Effector memory CD4-positive, alpha-beta T cell (primary cell): ENCODE data around the gene PPOX.

Source experiments
- DNase-seq, 3 donors: peaks; one replicate each; pipeline ENCODE4 v3.0.0-alpha.2; 2020
- H3K27ac ChIP-seq: 2 replicates; pipeline ENCODE4 v1.7.0; 2013; ENCODE audit warnings: mild to moderate bottlenecking, low read length, moderate library complexity; ENCODE audit not compliant: insufficient read depth, poor library complexity, severe bottlenecking
- H3K27me3 ChIP-seq: replicated peaks from 2 replicates; pipeline ENCODE4 v1.7.0; 2013; ENCODE audit warnings: mild to moderate bottlenecking, low read length; ENCODE audit not compliant: insufficient read depth, control insufficient read depth, poor library complexity, severe bottlenecking
- H3K36me3 ChIP-seq: 2 replicates; pipeline ENCODE4 v1.7.0; 2013; ENCODE audit warnings: mild to moderate bottlenecking, low read length, moderate library complexity; ENCODE audit not compliant: control insufficient read depth, insufficient read depth
- H3K4me1 ChIP-seq: 2 replicates; pipeline ENCODE4 v1.7.0; 2013; ENCODE audit warnings: low read length, mild to moderate bottlenecking; ENCODE audit not compliant: control insufficient read depth, insufficient read depth, poor library complexity, severe bottlenecking
- H3K4me3 ChIP-seq: 2 replicates; pipeline ENCODE4 v1.7.0; 2013; ENCODE audit warnings: low read length, low read depth, mild to moderate bottlenecking; ENCODE audit not compliant: insufficient read depth, poor library complexity, severe bottlenecking
- H3K9me3 ChIP-seq: 2 replicates; pipeline ENCODE4 v1.7.0; 2013; ENCODE audit warnings: mild to moderate bottlenecking, low read length, moderate library complexity; ENCODE audit not compliant: control insufficient read depth

Gene PPOX

DNA sequence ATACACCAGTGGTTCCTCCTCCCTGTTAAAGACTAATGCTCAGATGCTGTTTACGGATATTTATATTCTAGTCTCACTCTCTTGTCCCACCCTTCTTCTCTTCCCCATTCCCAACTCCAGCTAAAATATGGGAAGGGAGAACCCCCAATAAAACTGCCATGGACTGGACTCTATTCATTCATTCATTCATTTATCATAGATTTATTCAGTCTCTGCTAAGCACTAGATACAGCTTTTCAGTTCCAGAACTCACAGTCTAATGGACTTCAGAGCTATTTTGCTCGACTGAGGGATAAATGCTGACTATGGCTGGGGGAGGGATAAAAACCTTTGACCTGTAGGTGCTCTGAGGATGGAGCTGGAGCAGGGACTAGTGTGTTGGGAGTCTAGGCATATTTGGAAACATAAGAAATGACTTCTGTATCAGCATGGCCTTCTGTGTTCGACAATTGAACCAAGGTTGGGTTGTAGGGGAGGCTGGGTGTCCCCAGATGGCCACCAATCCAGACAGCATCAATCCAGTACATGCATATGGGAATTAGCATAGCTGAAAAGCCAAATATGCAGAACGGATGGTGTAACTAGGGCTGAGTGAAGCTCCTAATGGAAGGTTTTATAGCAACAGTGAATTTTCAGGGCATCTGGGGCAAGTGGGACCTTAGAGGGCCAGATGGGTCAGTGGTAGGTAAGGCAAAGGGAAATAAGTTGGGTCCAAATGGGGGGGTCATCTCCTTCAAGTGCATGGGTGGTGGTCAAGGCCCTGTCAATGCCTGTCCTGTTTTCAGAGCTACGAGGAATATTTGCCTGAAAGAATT, 53.1 kb downstream of the PPOX start:
- Histone ChIP-seq H3K36me3 (peaks cover 2% of the 10 kb centered on the region), H3K4me1 (peaks cover 3% of the 10 kb centered on the region), H3K27me3 (no peaks in the 10 kb centered on the region), H3K9me3 (no peaks in the 10 kb centered on the region), H3K4me3 (no peak overlapping the region), H3K27ac (no peak overlapping the region)
- no peak for DNase-seq

DNA sequence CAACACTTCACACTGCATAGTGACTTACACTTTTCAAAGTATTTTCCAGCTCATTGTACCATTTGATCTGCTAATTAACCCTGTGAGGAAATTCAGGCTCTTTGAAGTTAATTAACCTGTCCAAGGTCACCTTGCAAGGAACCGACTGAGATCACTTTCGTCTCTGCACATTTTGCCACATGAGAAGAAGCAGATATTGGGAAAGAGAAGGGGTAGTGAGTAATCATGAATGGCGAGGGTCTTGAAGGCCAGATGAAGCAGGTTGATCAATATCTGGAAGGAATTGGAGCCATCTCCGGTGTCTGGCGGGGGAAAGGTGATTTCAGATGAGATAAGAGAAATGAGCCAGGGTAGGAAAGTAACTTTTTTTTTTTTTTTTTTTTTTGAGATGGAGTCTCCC, 53.8 kb downstream of the PPOX start:
- Histone ChIP-seq H3K36me3 (no peaks in the 10 kb centered on the region), H3K27me3 (no peaks in the 10 kb centered on the region), H3K9me3 (no peaks in the 10 kb centered on the region), H3K4me3 (no peak overlapping the region), H3K4me1 (peaks cover 3% of the 10 kb centered on the region), H3K27ac (no peak overlapping the region)
- no peak for DNase-seq
